H1 (cell line): ENCODE results near the gene KRTAP24-1. TPM values are rescaled to one million over a fixed set of nuclear protein-coding genes. Genes with fewer than 3 reads are reported as not detected.

Experiments
- CTCF ChIA-PET: fragments of 300-600 bp; sonication (Branson Sonifier 250); formaldehyde crosslinking; loops from one replicate; lab custom pipeline; 2021; ENCODE audit not compliant: partially characterized antibody; lab: Charles Lee
- POLR2A ChIA-PET: fragments of 300-600 bp; sonication (Branson Sonifier 250); formaldehyde crosslinking; loops from one replicate; lab custom pipeline; 2021; ENCODE audit warnings: inconsistent platforms; ENCODE audit not compliant: partially characterized antibody; lab: Charles Lee
- DNase-seq, 2 experiments: peaks; one replicate each; pipeline versions ENCODE4 v3.0.0 to v3.0.0-alpha.2; 2010 to 2022; ENCODE audit warnings: low spot score in 2 of 2, low read depth in 1 of 2, mixed read lengths in 1 of 2
- FAIRE-seq: peaks from 2 replicates; lab custom pipeline; 2011; peaks lifted over from hg19 to GRCh38; lab: Jason Lieb, UNC
- H2AFZ ChIP-seq: 2 replicates; pipeline ENCODE4 v1.8.1; 2012; ENCODE audit warnings: low read length, inconsistent platforms
- H2AK5ac ChIP-seq: 2 replicates; pipeline ENCODE4 v1.6.1; 2013; ENCODE audit warnings: low read depth, low read length
- H2BK120ac ChIP-seq: replicated peaks from 2 replicates; pipeline ENCODE3; 2013; ENCODE audit warnings: low read depth, low read length, inconsistent platforms
- H2BK12ac ChIP-seq: 2 replicates; pipeline ENCODE4 v1.6.1; 2013; ENCODE audit warnings: low read depth, low read length
- H2BK15ac ChIP-seq: 2 replicates; pipeline ENCODE4 v1.6.1; 2013; ENCODE audit warnings: low read length
- H2BK20ac ChIP-seq: 2 replicates; pipeline ENCODE4 v1.6.1; 2013; ENCODE audit warnings: low read length
- H2BK5ac ChIP-seq: 2 replicates; pipeline ENCODE4 v1.6.1; 2013; ENCODE audit warnings: low read depth, low read length
- H3K14ac ChIP-seq: 2 replicates; pipeline ENCODE4 v1.6.1; 2013; ENCODE audit warnings: inconsistent platforms; ENCODE audit not compliant: insufficient read length
- H3K18ac ChIP-seq: 2 replicates; pipeline ENCODE4 v1.6.1; 2013; ENCODE audit warnings: low read length; ENCODE audit errors: extremely low read depth
- H3K23ac ChIP-seq: 2 replicates; pipeline ENCODE4 v1.6.1; 2013; ENCODE audit warnings: inconsistent platforms; ENCODE audit not compliant: insufficient read length
- H3K23me2 ChIP-seq: 2 replicates; pipeline ENCODE4 v1.6.1; 2013; ENCODE audit warnings: low read depth, low read length
- H3K27ac ChIP-seq: 2 replicates; pipeline ENCODE4 v1.6.1; 2011; ENCODE audit warnings: low read depth, low read length, inconsistent platforms
- H3K27me3 ChIP-seq, 4 experiments: replicated peaks in 1 of 4; 1 replicate in 1 of 4; 2 replicates in 3 of 4; pipeline versions ENCODE4 v1.6.1 to v1.8.1; 2011 to 2013; ENCODE audit warnings: low read length in 3 of 4, mild to moderate bottlenecking in 3 of 4, inconsistent platforms in 2 of 4, mixed read lengths in 2 of 4, moderate library complexity in 1 of 4; ENCODE audit not compliant: control insufficient read depth in 3 of 4, insufficient read depth in 3 of 4; ENCODE audit errors: extremely low read depth in 1 of 4
- H3K36me3 ChIP-seq, 4 experiments: 2 replicates each; pipeline versions ENCODE4 v1.6.1 to v1.8.1; 2011 to 2013; ENCODE audit warnings: mild to moderate bottlenecking in 4 of 4, low read length in 3 of 4, moderate library complexity in 2 of 4, control low read depth in 1 of 4, inconsistent platforms in 1 of 4; ENCODE audit not compliant: insufficient read depth in 4 of 4, control insufficient read depth in 2 of 4
- H3K4ac ChIP-seq: replicated peaks from 2 replicates; pipeline ENCODE3; 2013; ENCODE audit warnings: low read length, low read depth, mixed read lengths, inconsistent platforms; ENCODE audit not compliant: insufficient read length
- H3K4me1 ChIP-seq, 4 experiments: replicated peaks in 1 of 4; 1 replicate in 1 of 4; 2 replicates in 3 of 4; pipeline versions ENCODE4 v1.6.1 to v1.8.1; 2011 to 2013; ENCODE audit warnings: low read length in 3 of 4, inconsistent platforms in 2 of 4, mixed read lengths in 1 of 4; ENCODE audit not compliant: insufficient read depth in 4 of 4, control insufficient read depth in 3 of 4
- H3K4me2 ChIP-seq, 2 experiments: 2 replicates each; pipeline versions ENCODE4 v1.6.1 to v1.8.1; 2011 to 2013; ENCODE audit warnings: low read depth in 2 of 2, low read length in 2 of 2, control low read depth in 1 of 2, inconsistent platforms in 1 of 2, mild to moderate bottlenecking in 1 of 2; ENCODE audit not compliant: insufficient read depth in 1 of 2
- H3K4me3 ChIP-seq, 4 experiments: fragments of 200-600, 300-600 bp in 1 of 4; sonication (generic), shearing (Covaris generic), sonication (Bioruptor Twin) in 1 of 4; 2 replicates each; pipeline versions ENCODE4 v1.5.1 to v1.8.1; 2011 to 2016; ENCODE audit warnings: low read length in 4 of 4, low read depth in 3 of 4, control low read depth in 2 of 4, inconsistent platforms in 2 of 4, mild to moderate bottlenecking in 2 of 4, mixed read lengths in 1 of 4, moderate library complexity in 1 of 4; ENCODE audit not compliant: insufficient read depth in 2 of 4; ENCODE audit errors: extremely low read depth in 1 of 4
- H3K56ac ChIP-seq: replicated peaks from 2 replicates; pipeline ENCODE3; 2013; ENCODE audit warnings: low read depth, mild to moderate bottlenecking, mixed read lengths, low read length, inconsistent platforms; ENCODE audit not compliant: insufficient read length
- H3K79me1 ChIP-seq: 2 replicates; pipeline ENCODE4 v1.6.1; 2013; ENCODE audit warnings: low read depth, low read length, control low read depth
- H3K79me2 ChIP-seq, 2 experiments: 2 replicates each; pipeline versions ENCODE4 v1.6.1 to v1.8.1; 2012 to 2013; ENCODE audit warnings: low read length in 2 of 2, mild to moderate bottlenecking in 2 of 2, inconsistent platforms in 1 of 2; ENCODE audit not compliant: insufficient read depth in 2 of 2, control insufficient read depth in 1 of 2
- H3K9ac ChIP-seq, 4 experiments: replicated peaks in 1 of 4; 1 replicate in 1 of 4; 2 replicates in 3 of 4; pipeline versions ENCODE4 v1.6.1 to v1.8.1; 2011 to 2013; ENCODE audit warnings: low read depth in 3 of 4, low read length in 3 of 4, control low read depth in 2 of 4, mild to moderate bottlenecking in 2 of 4, moderate library complexity in 2 of 4, inconsistent platforms in 1 of 4; ENCODE audit errors: extremely low read depth in 1 of 4
- H3K9me3 ChIP-seq, 2 experiments: 2 replicates each; pipeline versions ENCODE4 v1.6.1 to v1.8.1; 2012 to 2013; ENCODE audit warnings: mild to moderate bottlenecking in 2 of 2, moderate library complexity in 2 of 2, control low read depth in 1 of 2, inconsistent platforms in 1 of 2, low read depth in 1 of 2, low read length in 1 of 2, mixed read lengths in 1 of 2; ENCODE audit not compliant: insufficient read depth in 2 of 2
- H4K20me1 ChIP-seq, 2 experiments: replicated peaks in 1 of 2; 2 replicates each; pipeline versions ENCODE3 to v1.8.1; 2011 to 2013; ENCODE audit warnings: inconsistent platforms in 2 of 2, low read length in 2 of 2, mild to moderate bottlenecking in 1 of 2; ENCODE audit not compliant: insufficient read depth in 2 of 2, control insufficient read depth in 1 of 2
- H4K5ac ChIP-seq: 2 replicates; pipeline ENCODE4 v1.6.1; 2013; ENCODE audit warnings: low read length, low read depth, mixed read lengths, inconsistent platforms; ENCODE audit not compliant: insufficient read length
- H4K8ac ChIP-seq: 2 replicates; pipeline ENCODE4 v1.8.0; 2013; ENCODE audit warnings: mild to moderate bottlenecking, moderate library complexity, low read length, inconsistent platforms; ENCODE audit not compliant: insufficient read depth; ENCODE audit errors: extremely low read depth
- H4K91ac ChIP-seq: replicated peaks from 2 replicates; pipeline ENCODE3; 2013; ENCODE audit warnings: low read length, mixed read lengths, inconsistent platforms; ENCODE audit not compliant: insufficient read length
- CTCF ChIP-seq, 3 experiments: IDR thresholded peaks; 1 replicate in 2 of 3; 2 replicates in 1 of 3; pipeline versions ENCODE4 v1.5.1 to v1.6.1; 2011; ENCODE audit warnings: low read length in 3 of 3, mild to moderate bottlenecking in 3 of 3, inconsistent platforms in 2 of 3, low read depth in 1 of 3, moderate library complexity in 1 of 3; ENCODE audit not compliant: insufficient read depth in 1 of 3; ENCODE audit errors: control extremely low read depth in 1 of 3
- GTF2F1 ChIP-seq: IDR thresholded peaks from 2 replicates; pipeline ENCODE4 v1.6.1; 2012; ENCODE audit warnings: low read depth, low read length, improper control_type of control experiment, borderline replicate concordance
- RAD21 ChIP-seq, 2 experiments: IDR thresholded peaks in 1 of 2; conservative IDR thresholded peaks in 1 of 2; 2 replicates each; pipeline ENCODE4 v1.6.1; 2011; ENCODE audit warnings: low read depth in 2 of 2, low read length in 2 of 2, improper control_type of control experiment in 1 of 2, inconsistent platforms in 1 of 2, mild to moderate bottlenecking in 1 of 2, moderate library complexity in 1 of 2
- WGBS, 2 experiments: shearing (Covaris generic) in 1 of 2; methylation state at CpG; one replicate each; pipeline versions ENCODE4 v1.1.6 to v1.1.7; 2013 to 2015; ENCODE audit warnings: low lambda C conversion rate in 2 of 2, mixed read lengths in 2 of 2, inconsistent platforms in 1 of 2, low coverage in 1 of 2, missing lambda C conversion rate in 1 of 2; ENCODE audit not compliant: insufficient replicate concordance in 2 of 2, insufficient coverage in 1 of 2, insufficient read length in 1 of 2; ENCODE audit errors: extremely low coverage in 1 of 2, missing lambda C conversion rate in 1 of 2; 5-methylcytosine and 5-hydroxymethylcytosine counted together
- polyA plus RNA-seq, 7 experiments: library from polyadenylated mRNA; depleted of rRNA in 3 of 7; stranded (reverse) in 5 of 7; unstranded in 2 of 7; fragments of >200 nt in 5 of 7; fragments of 200-250 nt in 2 of 7; gene quantifications; 1 replicate in 5 of 7; 2 replicates in 1 of 7; 4 replicates in 1 of 7; pipeline versions ENCODE4 v1.2.1 to v1.2.3, GENCODE V29; 2011 to 2013; ENCODE audit warnings: missing spikeins in 2 of 7, mixed read lengths in 2 of 7
- total RNA-seq: library from RNA; stranded (reverse); fragmentation: NEBNext Ultra II Directional; extraction: Animal tissue kit (Norgen Biotek cat#: 25700); gene quantifications from 2 replicates; pipeline ENCODE4 v1.2.1, GENCODE V29; 2021

The KRTAP24-1 gene
- total and polyA plus RNA-seq, 2 of the 8 experiments (the other 6 are each of a cell fraction or from before 2014, with no cell fraction given) = not detected

- Histone ChIP-seq H4K8ac (no peak overlapping the region), H2BK20ac (no peak overlapping the region), H2BK12ac (no peak overlapping the region), H3K9me3 (no peaks in the 10 kb centered on the region), H3K56ac (no peak overlapping the region), H4K91ac (no peak overlapping the region), H3K4me2 (no peak overlapping the region), H3K27ac (no peak overlapping the region), H3K27me3 (no peaks in the 10 kb centered on the region), H2AFZ (no peak overlapping the region), H3K4me3 (no peak overlapping the region), H3K79me1 (no peaks in the 10 kb centered on the region), H3K18ac (no peak overlapping the region), H2BK5ac (no peak overlapping the region), H4K20me1 (no peaks in the 10 kb centered on the region), H4K5ac (no peak overlapping the region), H3K4me1 (no peaks in the 10 kb centered on the region), H2BK120ac (no peak overlapping the region), H3K23me2 (no peaks in the 10 kb centered on the region), H3K14ac (no peak overlapping the region), H3K23ac (no peak overlapping the region), H2BK15ac (no peak overlapping the region), H3K4ac (no peak overlapping the region), H2AK5ac (no peak overlapping the region), H3K36me3 (no peaks in the 10 kb centered on the region), H3K9ac (no peak overlapping the region), H3K79me2 (no peaks in the 10 kb centered on the region)
- FAIRE-seq (no peak), DNase-seq (no peak)
- ChIA-PET POLR2A (no interaction called here), CTCF (no interaction called here)
- 89% methylated on average over 9 of the region's 9 CpGs; no CpG with 5 or more reads in 1 of the 2 experiments for WGBS, 2 experiments
- TF ChIP-seq CTCF (IDR thresholded peaks at IDR 0.05; ENCODE audit: control extremely low read depth in 1 of 3, insufficient read depth in 1 of 3, low read depth in 1 of 3, low read length in 3 of 3) (peak in 2 of 3 experiments; percentile 23 to 42; a peak in 2 of 4 replicates), RAD21 (IDR thresholded peaks at IDR 0.05 in 1 of 2, conservative IDR thresholded peaks at IDR 0.05 in 1 of 2; ENCODE audit: low read depth in 2 of 2, low read length in 2 of 2) (peak; percentile 16 to 30; a peak in 1 of 4 replicates), GTF2F1 (no peak)
Observed at GRCh38 chr21:30248844-30249243, 33.9 kb downstream of the KRTAP24-1 start.
